OCI-LY3 (cell line): ENCODE data around the gene NRG3.

Experiments
- CTCF ChIP-seq: fragments of 200-600, 300-600 bp; sonication (generic); IDR thresholded peaks from 2 replicates; pipeline ENCODE4 v1.5.1; 2014; ENCODE audit warnings: antibody characterized with exemption, low read length, low read depth
- EZH2phosphoT487 ChIP-seq: fragments of 200-600 bp; shearing (Covaris generic); IDR thresholded peaks from 2 replicates; pipeline ENCODE4 v1.6.1; 2018; ENCODE audit warnings: antibody characterized with exemption, mixed run types, low read depth

- no peak for TF ChIP-seq CTCF
- TF ChIP-seq EZH2phosphoT487, result no peak
These were observed 951.1 kb downstream of the NRG3 start for GRCh38 chr10:82826132-82826531.
